ENCODE results near the gene TRPM3. TPM values are rescaled to one million over a fixed set of nuclear protein-coding genes. Genes with fewer than 3 reads are reported as not detected.

TRPM3 gene
- total and polyA plus RNA-seq, 9 of the 15 experiments (the other 6 are each of a cell fraction or from before 2014, with no cell fraction given), result 0.04 TPM; not detected in 8

- BruUV-seq (replicated peaks), result no TSS peak
- TF ChIP-seq RBM39 (optimal IDR thresholded peaks at IDR 0.05; ENCODE audit: low read depth, low read length) (no peak), CHD7 (IDR thresholded peaks at IDR 0.05; ENCODE audit: low read depth, low read length) (no peak), NFIX (CRISPR knock-in tag; IDR thresholded peaks at IDR 0.05; ENCODE audit: low read depth) (no peak), GABPB2 (CRISPR knock-in tag; conservative IDR thresholded peaks at IDR 0.05) (no peak), HDAC8 (tag; IDR thresholded peaks at IDR 0.05) (no peak), ZNF444 (CRISPR knock-in tag; IDR thresholded peaks at IDR 0.05) (no peak), FOSL1 (tag; conservative IDR thresholded peaks at IDR 0.05) (no peak)
- ATAC-seq, result no peak
- Histone ChIP-seq H3K9ac (ENCODE audit: insufficient read depth in 1 of 2, low read depth in 2 of 2, low read length in 2 of 2) (no peak overlapping the region), H3K9me3 (replicated peaks; ENCODE audit: control insufficient read depth, insufficient read depth, low read depth, low read length) (no peaks in the 10 kb centered on the region), H3K4me3 (no peak overlapping the region), H3K4me1 (replicated peaks in 1 of 2; ENCODE audit: control insufficient read depth in 2 of 2, insufficient read depth in 2 of 2, low read length in 2 of 2) (no peaks in the 10 kb centered on the region), H3K27ac (ENCODE audit: extremely low read depth, low read depth, low read length) (no peak overlapping the region), H2AFZ (ENCODE audit: low read depth, low read length) (no peak overlapping the region), H3K36me3 (ENCODE audit: control insufficient read depth, insufficient read depth, low read length) (no peaks in the 10 kb centered on the region), H3K27me3 (ENCODE audit: control insufficient read depth in 2 of 2, insufficient read depth in 2 of 2, low read length in 2 of 2) (no peaks in the 10 kb centered on the region), H3K9me1 (ENCODE audit: control insufficient read depth, insufficient read depth, low read length) (no peaks in the 10 kb centered on the region), H4K20me1 (replicated peaks; ENCODE audit: control insufficient read depth, insufficient read depth, low read length) (no peaks in the 10 kb centered on the region), H3K4me2 (ENCODE audit: insufficient read depth, low read length) (no peak overlapping the region), H3K79me2 (ENCODE audit: control insufficient read depth, insufficient read depth, low read length) (no peaks in the 10 kb centered on the region)
- 0% methylated on average over 1 of the region's 1 CpG for WGBS (ENCODE audit: insufficient coverage, low coverage, missing lambda C conversion rate)
- CTCF ChIA-PET (ENCODE audit: low intra/inter-chr PET ratio), result no interaction called here
- POLR2A ChIA-PET, result no interaction called here
- FAIRE-seq, result no peak
- DNase-seq (ENCODE audit: extremely low read depth in 1 of 4, low spot score in 3 of 4), result no peak
- intact Hi-C loops (cut with micrococcal nuclease), result no loop called here
- in situ Hi-C loops (cut with MboI), result no loop called here
Observed at GRCh38 chr9:70983723-70984295, 137.6 kb downstream of the TRPM3 start.

All from K562 (cell line).